IPS DF 4.7 (cell line): ENCODE measurements around the gene CTTNBP2.
"Not testable (repeated sequence)": the region's sequence is repeated elsewhere in the genome, so short reads cannot be mapped to it uniquely, and the experiment has no call there.

Experiments
- DNase-seq: peaks from one replicate; pipeline ENCODE4 v3.0.0-alpha.2; 2013; ENCODE audit warnings: low spot score; ENCODE audit errors: extremely low read depth

CTTNBP2 gene

DNA sequence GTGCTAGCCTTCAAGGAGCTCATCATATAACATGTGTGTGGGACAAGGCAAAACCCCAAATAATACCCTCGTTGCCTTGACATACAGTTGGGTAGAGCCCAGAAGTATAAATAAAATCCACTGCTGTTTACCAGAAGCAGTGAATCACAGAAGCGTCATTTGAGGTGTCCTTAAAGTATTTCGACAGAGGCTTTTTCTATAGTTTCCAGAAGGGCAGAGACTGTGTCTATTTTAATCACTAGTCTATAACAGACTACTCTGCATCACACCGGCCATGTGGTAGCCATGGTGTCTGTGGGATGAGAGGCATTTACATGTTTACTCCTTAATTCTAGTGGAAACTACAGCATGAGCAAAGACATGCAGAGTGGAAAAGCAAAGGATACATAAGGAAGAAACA, 131.3 kb downstream of the CTTNBP2 start:
- DNase-seq = no peak

- no peak for DNase-seq
These were observed 134.2 kb downstream of the CTTNBP2 start for GRCh38 chr7:117739085-117739484.

GRCh38 chr7:117737926-117738325, 135.3 kb downstream of the CTTNBP2 start:
- DNase-seq = no peak

- no peak for DNase-seq
These were observed 141.8 kb downstream of the CTTNBP2 start for GRCh38 chr7:117731455-117731854.

DNA sequence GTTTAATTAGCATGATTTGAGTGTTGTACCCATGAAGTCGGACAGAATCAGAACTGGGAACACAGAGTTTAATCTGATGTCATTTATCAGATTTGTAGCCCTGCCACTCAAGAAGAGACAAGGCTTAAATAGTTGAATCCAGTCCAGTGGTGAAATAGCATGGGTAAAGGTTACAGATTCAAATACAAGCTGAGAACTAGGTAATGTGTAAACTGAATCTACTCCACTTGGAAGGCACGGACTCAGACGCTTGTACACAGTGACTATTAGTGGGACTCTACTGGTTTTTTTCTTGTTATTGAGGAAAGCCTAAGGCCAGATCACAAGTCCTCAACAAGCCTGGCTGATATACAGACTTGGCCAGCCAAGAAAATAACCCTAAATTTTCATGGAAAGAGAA, 142.9 kb downstream of the CTTNBP2 start:
- DNase-seq = no peak

GRCh38 chr7:117728890-117729624, 144.2 kb downstream of the CTTNBP2 start:
- DNase-seq = no peak

DNA sequence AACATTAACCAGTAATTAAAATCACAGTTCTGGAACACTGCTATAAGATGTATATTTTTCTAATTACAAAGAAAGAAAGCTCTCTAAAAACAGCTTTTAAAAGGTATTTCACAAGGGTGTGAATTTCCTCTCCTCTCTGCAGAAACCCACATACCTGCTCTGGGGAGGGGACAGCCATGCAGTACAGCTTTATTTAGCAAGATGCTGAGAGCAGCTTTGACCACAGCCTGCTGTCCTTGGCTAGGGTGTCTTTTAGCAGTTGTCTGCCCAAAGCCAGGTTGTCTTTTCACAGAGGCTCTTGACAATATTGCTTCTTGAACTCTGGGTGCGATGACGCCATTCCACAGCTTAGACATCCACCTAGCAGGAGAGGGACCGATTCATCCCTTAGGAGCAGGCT, 148.3 kb downstream of the CTTNBP2 start:
- no peak for DNase-seq

- no peak for DNase-seq
These were observed 153.9 kb downstream of the CTTNBP2 start for GRCh38 chr7:117719377-117719776.

DNA sequence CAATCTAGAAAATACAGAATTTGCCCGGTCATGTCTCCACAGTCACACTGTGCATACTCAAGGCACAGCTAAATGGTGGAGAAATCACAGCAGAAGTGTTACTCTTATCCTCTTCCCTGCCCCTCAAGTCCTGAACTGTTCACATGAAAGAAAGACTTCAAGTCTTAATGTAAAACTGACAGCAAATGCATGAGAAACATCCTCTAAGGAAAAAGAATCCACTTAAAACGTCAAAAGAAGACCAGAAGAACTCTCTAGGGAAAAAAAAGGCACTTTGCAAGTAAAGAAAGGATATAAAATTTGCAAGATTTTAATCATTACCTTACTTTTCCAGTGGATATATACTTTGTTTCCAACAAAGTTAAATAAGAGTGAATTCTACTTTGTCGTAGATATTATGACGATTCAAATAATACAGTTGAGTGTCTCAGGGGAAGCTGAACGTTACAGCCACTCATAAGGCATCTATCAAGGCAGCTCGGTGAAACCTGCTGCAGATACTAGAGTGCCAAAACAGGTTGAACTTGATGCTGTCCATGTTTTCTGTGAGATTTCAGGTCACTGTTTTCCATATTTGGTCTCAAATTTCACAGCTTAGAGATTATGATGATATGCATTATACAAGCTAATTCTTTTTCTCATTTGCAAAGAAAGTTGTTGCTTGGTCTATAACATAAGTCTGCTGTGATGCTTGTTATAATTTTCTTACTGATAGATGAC, 155.0 kb downstream of the CTTNBP2 start:
- no peak for DNase-seq

GRCh38 chr7:117717357-117717756, 155.9 kb downstream of the CTTNBP2 start:
- no peak for DNase-seq

DNA sequence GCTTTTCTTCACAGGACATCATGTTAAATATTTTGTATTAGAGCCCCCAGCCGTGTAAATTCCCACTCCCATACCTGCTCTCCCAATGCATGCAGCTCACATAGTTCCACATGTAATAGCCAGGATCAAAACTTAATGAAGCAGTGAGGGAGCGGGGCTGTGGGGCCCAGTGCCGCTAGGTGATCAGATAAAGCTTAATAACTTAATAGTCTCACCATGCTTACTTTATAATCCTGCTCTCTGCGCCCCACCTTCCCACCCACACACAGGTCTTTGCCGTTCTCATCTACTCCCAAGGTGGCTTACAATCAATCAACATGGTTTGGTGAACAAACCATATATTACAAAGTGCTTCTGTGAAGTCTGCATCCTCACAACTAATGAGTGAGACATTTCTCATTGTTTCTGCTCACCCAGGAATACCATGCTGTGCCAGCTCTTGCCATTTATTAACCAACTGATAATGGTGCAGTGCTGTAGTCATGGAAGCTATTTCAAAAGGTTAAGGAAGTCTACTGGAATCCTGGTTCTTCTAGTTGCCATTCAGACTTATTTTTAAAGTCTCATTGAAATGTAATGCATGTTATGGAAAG, 156.4 kb downstream of the CTTNBP2 start:
- DNase-seq = no peak

DNA sequence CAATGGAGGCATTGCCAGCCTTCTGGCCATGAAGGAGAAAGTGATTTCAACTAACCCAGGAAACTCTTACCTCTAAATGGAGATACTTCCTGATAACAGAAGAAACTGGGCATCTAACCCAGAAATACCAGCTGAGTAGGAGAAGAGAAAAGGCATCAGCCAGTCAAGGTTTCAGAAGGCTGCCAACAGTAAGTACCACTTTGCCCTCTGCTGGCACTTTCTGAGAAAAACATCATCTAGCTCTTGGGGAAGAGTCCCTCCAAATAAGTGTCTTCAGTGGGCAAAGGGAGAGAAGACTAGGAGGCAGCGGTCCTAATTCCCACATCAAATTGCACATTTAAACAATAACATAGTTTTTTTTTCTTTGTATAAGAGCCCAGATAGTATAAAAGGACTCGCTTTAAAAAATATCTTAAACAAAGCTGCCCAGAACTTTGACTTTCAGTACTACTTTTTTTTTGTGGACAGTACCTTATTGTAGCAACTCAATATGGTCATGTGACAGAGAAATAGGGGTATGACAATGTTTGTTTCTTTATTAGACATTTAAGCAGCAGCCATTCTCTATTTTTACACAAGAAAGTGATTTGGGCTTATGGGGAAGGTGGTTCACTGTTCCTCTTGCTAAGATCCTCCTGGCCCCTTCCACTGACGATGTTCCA, 157.3 kb downstream of the CTTNBP2 start:
- DNase-seq = peak; percentile 30

DNA sequence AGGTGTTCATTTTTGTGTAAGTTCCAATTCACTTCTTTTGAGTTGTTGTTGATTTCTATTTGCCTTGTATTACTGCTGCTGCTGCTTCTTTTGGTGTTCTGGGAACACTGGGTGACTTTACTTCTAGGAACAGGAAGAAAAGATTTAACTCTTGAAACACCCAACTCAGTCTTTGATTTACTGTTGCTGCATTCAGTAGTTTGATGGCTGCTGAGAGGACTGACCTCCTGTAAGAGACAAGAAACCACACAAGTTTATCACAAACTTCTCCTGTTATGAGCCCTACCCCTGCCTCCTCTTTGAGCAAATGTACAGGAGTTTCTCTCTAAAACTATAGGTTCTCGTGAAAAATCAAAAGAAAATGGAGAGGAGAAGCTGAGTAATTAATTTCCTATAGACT, 161.7 kb downstream of the CTTNBP2 start:
- DNase-seq = no peak

GRCh38 chr7:117708173-117708572, 165.1 kb downstream of the CTTNBP2 start:
- DNase-seq = not testable (repeated sequence)

DNA sequence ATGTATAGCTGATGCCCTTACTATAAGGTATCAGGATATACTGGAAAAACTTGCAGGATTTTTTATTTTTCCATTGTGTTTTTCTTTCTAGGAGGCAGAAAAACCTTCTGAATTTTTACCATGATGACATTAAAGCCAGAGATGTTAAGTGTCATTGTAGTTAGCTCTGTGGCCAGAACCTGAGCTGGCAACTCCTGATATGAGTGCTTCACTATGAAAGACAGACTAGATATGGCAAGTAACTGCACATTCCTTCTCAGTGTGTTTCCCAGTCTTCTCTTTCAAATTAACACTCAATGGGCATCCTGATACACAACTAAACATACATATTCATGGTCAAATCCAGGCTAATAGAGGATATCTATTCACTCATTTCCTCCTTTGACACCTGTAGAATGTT, 166.2 kb downstream of the CTTNBP2 start:
- no peak for DNase-seq

- no peak for DNase-seq
These were observed 167.0 kb downstream of the CTTNBP2 start for GRCh38 chr7:117706210-117706609.

- no peak for DNase-seq
These were observed 167.6 kb downstream of the CTTNBP2 start for GRCh38 chr7:117705630-117706029.

DNA sequence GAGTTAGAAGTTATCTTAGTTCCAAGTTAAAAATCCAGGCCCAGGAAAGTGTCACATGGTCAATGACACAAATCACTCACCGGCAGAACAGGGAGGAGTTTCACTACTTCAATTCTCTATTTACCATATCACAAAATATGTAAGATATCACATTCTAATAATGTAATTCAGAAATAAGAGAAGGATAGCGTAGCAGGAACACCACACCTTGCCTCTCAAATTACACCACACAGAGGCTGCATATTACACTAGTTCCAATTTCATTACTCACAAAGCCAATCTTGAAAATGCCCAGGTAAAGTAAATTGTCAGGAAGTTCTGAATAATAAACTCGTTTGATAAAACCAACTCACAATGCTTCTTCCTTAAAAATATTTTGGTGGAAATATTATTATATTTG, 169.2 kb downstream of the CTTNBP2 start:
- no peak for DNase-seq

DNA sequence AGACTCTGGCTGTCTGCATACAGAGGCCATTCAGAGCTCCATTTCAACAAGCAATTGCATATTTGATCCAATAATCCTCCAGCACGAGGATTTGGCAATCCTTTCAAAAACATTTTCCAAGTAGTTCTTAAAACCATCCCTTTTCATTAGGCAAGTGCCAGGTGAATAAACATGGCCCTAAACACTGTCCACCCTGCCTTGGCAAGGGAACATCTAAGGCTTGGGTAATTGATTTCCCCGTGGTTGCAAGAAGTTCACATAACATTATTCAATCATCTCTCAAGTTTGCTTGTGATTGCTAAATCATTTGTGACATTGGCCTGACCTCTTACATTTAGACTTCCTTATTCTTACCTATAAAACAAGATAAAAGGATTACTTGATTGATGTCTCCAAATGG, 175.2 kb downstream of the CTTNBP2 start:
- DNase-seq = no peak

GRCh38 chr7:117692338-117692737, 180.9 kb downstream of the CTTNBP2 start:
- no peak for DNase-seq

DNA sequence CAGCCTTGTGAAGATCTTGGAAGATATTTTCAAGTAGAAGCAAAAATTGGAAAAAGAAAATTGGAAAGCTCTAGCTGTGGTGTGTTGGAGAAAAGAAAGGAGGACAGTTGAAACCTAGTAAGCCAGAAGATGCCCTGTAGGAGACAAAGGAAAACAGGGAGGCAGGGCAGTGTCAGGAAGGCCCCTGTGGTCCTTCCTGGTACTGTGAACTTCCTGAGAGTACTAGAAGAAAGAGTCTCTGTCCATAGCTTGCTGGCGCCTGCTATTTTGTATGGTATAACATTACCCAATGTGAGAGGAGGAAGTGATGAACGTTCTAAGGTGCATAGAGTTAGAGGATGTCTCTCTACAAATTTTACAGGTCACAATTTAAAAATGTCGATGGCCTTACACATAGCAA, 183.1 kb downstream of the CTTNBP2 start:
- DNase-seq = no peak

DNA sequence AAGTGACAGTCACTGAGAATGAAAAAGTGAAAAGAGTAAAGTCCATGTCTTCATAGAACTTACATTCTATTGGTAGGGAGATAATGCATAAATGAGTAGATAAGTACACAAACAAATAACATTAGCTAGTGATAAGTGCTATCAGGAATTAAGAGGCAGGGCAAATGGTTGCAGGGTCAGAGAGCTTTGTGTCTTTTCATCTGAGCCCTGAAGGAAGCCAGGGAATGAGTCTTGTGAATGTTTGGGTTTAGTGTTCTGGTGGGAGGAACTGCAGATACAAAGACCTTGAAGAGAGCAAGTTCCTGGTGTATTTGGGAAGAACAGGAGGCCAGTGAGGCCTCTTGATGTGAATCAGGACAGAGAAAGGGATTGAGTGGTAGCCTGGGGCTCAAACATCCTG, 183.8 kb downstream of the CTTNBP2 start:
- DNase-seq = no peak
